Kidney tubule cell (primary cell): ENCODE data around the gene PPM1L.

Source experiments
- DNase-seq: peaks from one replicate; pipeline ENCODE4 v3.0.0-alpha.2; 2018; ENCODE audit warnings: low spot score

PPM1L gene

GRCh38 chr3:161101609-161102008 is 345.6 kb downstream of the PPM1L start:
- DNase-seq = no peak

GRCh38 chr3:161103776-161104385 is 347.9 kb downstream of the PPM1L start:
- DNase-seq = no peak

GRCh38 chr3:161104561-161105551 is 348.8 kb downstream of the PPM1L start, which contains the start of gene B3GALNT1:
Gene B3GALNT1, minus strand, starts transcription at chr3:161105349. Its CDS starts 18,595 bp downstream, at chr3:161086754.
- DNase-seq = peak; percentile 71

- DNase-seq = no peak
These were observed 351.3 kb downstream of the PPM1L start for GRCh38 chr3:161107311-161107710.

- peak; percentile 33 for DNase-seq
These were observed 352.8 kb downstream of the PPM1L start for GRCh38 chr3:161108840-161109239.

- no peak for DNase-seq
These were observed 361.6 kb downstream of the PPM1L start for GRCh38 chr3:161117646-161118045.

GRCh38 chr3:161126495-161126894 is 370.5 kb downstream of the PPM1L start:
- DNase-seq = no peak
